Liver (tissue), 3 donors: ENCODE results near the gene CLEC1A.

ENCODE experiments used
- CTCF ChIP-seq: fragments of 150-350 bp; IDR thresholded peaks from 2 replicates; pipeline ENCODE4 v1.5.1; 2017; ENCODE audit warnings: improper control_type of control experiment, low read depth, low read length; ENCODE audit not compliant: missing input control
- JUND ChIP-seq, 2 donors: IDR thresholded peaks; 2 replicates each; pipeline ENCODE4 v1.6.1; 2016; ENCODE audit warnings: antibody characterized with exemption in 2 of 2
- MAX ChIP-seq: IDR thresholded peaks from 2 replicates; pipeline ENCODE4 v1.6.1; 2016; ENCODE audit warnings: antibody characterized with exemption
- donor health status: healthy.
- donor health status: healthy.

GRCh38 chr12:10084733-10085132 lies 14.1 kb downstream of the CLEC1A start:
- TF ChIP-seq CTCF (no peak), MAX (no peak), JUND (IDR thresholded peaks at IDR 0.05) (no peak)
